HepG2 (cell line): Measurements from ENCODE around the gene CSNK2B. TPM values are rescaled to one million over a fixed set of nuclear protein-coding genes. Genes with fewer than 3 reads are reported as not detected.

ENCODE experiments used
- ATF6 ChIP-seq: sonication (generic); formaldehyde crosslinking; conservative IDR thresholded peaks from 2 replicates; pipeline ENCODE4 v1.4.0; 2020; ENCODE audit warnings: missing genetic modification reagents
- BCLAF1 ChIP-seq: fragments of 450-650 bp; IDR thresholded peaks from 2 replicates; pipeline ENCODE4 v1.6.1; 2017; ENCODE audit warnings: mild to moderate bottlenecking
- CREM ChIP-seq, 2 experiments: sonication (generic) in 1 of 2; formaldehyde crosslinking in 1 of 2; IDR thresholded peaks; 2 replicates each; pipeline versions ENCODE4 v1.4.0 to v1.6.1; 2016 to 2020; ENCODE audit warnings: antibody characterized with exemption in 1 of 2, mild to moderate bottlenecking in 1 of 2, missing genetic modification reagents in 1 of 2
- HDAC1 ChIP-seq: sonication (generic); formaldehyde crosslinking; IDR thresholded peaks from 2 replicates; pipeline ENCODE4 v1.5.1; 2020; ENCODE audit warnings: mild to moderate bottlenecking, missing genetic modification reagents
- HMGXB4 ChIP-seq, 2 experiments: sonication (generic) in 1 of 2; formaldehyde crosslinking in 1 of 2; IDR thresholded peaks; 2 replicates each; pipeline versions ENCODE4 v1.4.0 to v1.6.1; 2018 to 2020; ENCODE audit warnings: missing genetic modification reagents in 2 of 2, borderline replicate concordance in 1 of 2, low read depth in 1 of 2, mild to moderate bottlenecking in 1 of 2, missing biosample characterization in 1 of 2
- ISX ChIP-seq: sonication (generic); formaldehyde crosslinking; conservative IDR thresholded peaks from 2 replicates; pipeline ENCODE4 v1.5.0; 2020; ENCODE audit warnings: missing genetic modification reagents
- MTA3 ChIP-seq: sonication (generic); formaldehyde crosslinking; IDR thresholded peaks from 2 replicates; pipeline ENCODE4 v1.4.0; 2020; ENCODE audit warnings: missing genetic modification reagents
- ONECUT2 ChIP-seq: sonication (generic); formaldehyde crosslinking; IDR thresholded peaks from 2 replicates; pipeline ENCODE4 v1.4.0; 2020; ENCODE audit warnings: missing genetic modification reagents
- PBX2 ChIP-seq: IDR thresholded peaks from 2 replicates; pipeline ENCODE4 v1.6.1; 2016; ENCODE audit warnings: control low read depth
- POGZ ChIP-seq: sonication (generic); formaldehyde crosslinking; IDR thresholded peaks from 2 replicates; pipeline ENCODE4 v1.4.0; 2020; ENCODE audit warnings: mild to moderate bottlenecking, missing genetic modification reagents
- SSRP1 ChIP-seq: IDR thresholded peaks from 2 replicates; pipeline ENCODE4 v1.6.1; 2016; ENCODE audit warnings: control low read depth
- ZBTB26 ChIP-seq: IDR thresholded peaks from 2 replicates; pipeline ENCODE4 v1.6.1; 2016; ENCODE audit warnings: missing compliant biosample characterization, missing genetic modification reagents, borderline replicate concordance
- ZNF430 ChIP-seq: sonication (generic); formaldehyde crosslinking; IDR thresholded peaks from 2 replicates; pipeline ENCODE4 v1.9.0; 2021; ENCODE audit warnings: mild to moderate bottlenecking, missing genetic modification reagents
- ZNF556 ChIP-seq: sonication (generic); formaldehyde crosslinking; IDR thresholded peaks from 2 replicates; pipeline ENCODE4 v1.4.0; 2020; ENCODE audit warnings: mild to moderate bottlenecking, missing genetic modification reagents, borderline replicate concordance
- ZNF678 ChIP-seq: sonication (generic); formaldehyde crosslinking; IDR thresholded peaks from 2 replicates; pipeline ENCODE4 v1.4.0; 2020; ENCODE audit warnings: mild to moderate bottlenecking, missing genetic modification reagents
- ZNF891 ChIP-seq: sonication (generic); formaldehyde crosslinking; IDR thresholded peaks from 2 replicates; pipeline ENCODE4 v1.5.0; 2020; ENCODE audit warnings: mild to moderate bottlenecking, missing genetic modification reagents
- ZSCAN5A ChIP-seq: sonication (generic); formaldehyde crosslinking; IDR thresholded peaks from 2 replicates; pipeline ENCODE4 v1.8.0; 2022; ENCODE audit warnings: mild to moderate bottlenecking, missing genetic modification reagents, borderline replicate concordance
- polyA plus RNA-seq, 8 experiments: library from polyadenylated mRNA; depleted of rRNA in 3 of 8; stranded (reverse) in 7 of 8; unstranded in 1 of 8; fragments of >200 nt; fragmentation: Illumina TruSeq in 4 of 8; extraction: Trizol in 4 of 8; gene quantifications; 2 replicates each; pipeline versions ENCODE4 v1.2.1 to v1.2.3, GENCODE V29; 2011 to 2016; ENCODE audit warnings: low read depth in 4 of 8, missing spikeins in 1 of 8, mixed read lengths in 1 of 8; ENCODE audit not compliant: insufficient read depth in 1 of 8
- total RNA-seq, 5 experiments: library from RNA; depleted of rRNA; stranded (reverse); fragments of >200 nt; fragmentation: Illumina TruSeq; extraction: Trizol; gene quantifications; 2 replicates each; pipeline ENCODE4 v1.2.3, GENCODE V29; 2016; ENCODE audit warnings: low read depth in 1 of 5

The CSNK2B gene
- total and polyA plus RNA-seq, 2 of the 13 experiments (the other 11 are each of a cell fraction or from before 2014, with no cell fraction given), result 111 to 296 TPM

GRCh38 chr6:31659649-31660380, 6.1 kb upstream of the CSNK2B start (continued):
- TF ChIP-seq ZBTB26 (peak; percentile 20; the same call in 1 of the 2 replicates), SSRP1 (CRISPR knock-in tag) (peak; percentile 54; the same call in 1 of the 2 replicates), PBX2 (CRISPR knock-in tag) (no peak), CREM (IDR thresholded peaks at IDR 0.05) (no peak), CREM (CRISPR knock-in tag; IDR thresholded peaks at IDR 0.05) (no peak), HMGXB4 (CRISPR knock-in tag; IDR thresholded peaks at IDR 0.05; ENCODE audit: borderline replicate concordance in 1 of 2, low read depth in 1 of 2) (0 out of 4 replicates have a peak, but pooled peaks of 1 of the 2 experiments have one; percentile 12), MTA3 (CRISPR knock-in tag) (no peak), ONECUT2 (CRISPR knock-in tag) (no peak), ISX (CRISPR knock-in tag) (no peak), ATF6 (no peak), HDAC1 (CRISPR knock-in tag) (no peak), POGZ (CRISPR knock-in tag) (no peak; the same call in 1 of the 2 replicates), ZSCAN5A (CRISPR knock-in tag) (no peak), ZNF556 (CRISPR knock-in tag) (peak; percentile 60; the same call in 1 of the 2 replicates), BCLAF1 (no peak), ZNF891 (no peak), ZNF430 (CRISPR knock-in tag) (0 out of 2 replicates have a peak, but pooled peaks have one; percentile 8), ZNF678 (CRISPR knock-in tag) (0 out of 2 replicates have a peak, but pooled peaks have one; percentile 57)
